A549 (cell line): ENCODE data around the gene HYPK. TPM values are rescaled to one million over a fixed set of nuclear protein-coding genes. Genes with fewer than 3 reads are reported as not detected.

Experiments used
- ATAC-seq, 2 experiments: fragments of 200-7000 bp in 1 of 2; fragments of >200 bp in 1 of 2; cut with Nextera tagmentation in 1 of 2; cut with Tn5 transposase in 1 of 2; 3 replicates each; pipeline versions ENCODE4 v1.8.0 to v1.9.1; 2018 to 2020; ENCODE audit warnings: mild to moderate bottlenecking in 1 of 2, moderate library complexity in 1 of 2
- CTCF ChIA-PET: fragments of 300-600 bp; sonication (Branson Sonifier 250); formaldehyde crosslinking; extraction: SDS; loops from one replicate; lab custom pipeline; 2021; ENCODE audit warnings: antibody characterized with exemption, inconsistent platforms; lab: Yijun Ruan, JAX
- POLR2A ChIA-PET: fragments of 350-600 bp; formaldehyde crosslinking; extraction: SDS; loops from one replicate; lab custom pipeline; 2021; ENCODE audit warnings: antibody characterized with exemption, inconsistent platforms; lab: Yijun Ruan, JAX
- DNase-seq, 2 experiments: peaks; one replicate each; pipeline versions ENCODE4 v3.0.0 to v3.0.0-alpha.2; 2011 to 2016; ENCODE audit warnings: low read depth in 1 of 2, low spot score in 1 of 2
- FAIRE-seq: peaks from 2 replicates; lab custom pipeline; 2011; peaks lifted over from hg19 to GRCh38; lab: Jason Lieb, UNC
- H3K27ac ChIP-seq, 2 experiments: fragments of >200 bp; sonication (Bioruptor Twin); formaldehyde crosslinking; 3 replicates each; pipeline ENCODE4 v1.5.1; 2016 to 2017
- H3K4me1 ChIP-seq: fragments of >200 bp; sonication (Bioruptor Twin); formaldehyde crosslinking; 3 replicates; pipeline ENCODE4 v1.6.1; 2016
- H3K4me2 ChIP-seq: fragments of >200 bp; sonication (Bioruptor Twin); formaldehyde crosslinking; 3 replicates; pipeline ENCODE4 v1.6.1; 2016
- H3K4me3 ChIP-seq: fragments of >200 bp; sonication (Bioruptor Twin); formaldehyde crosslinking; 3 replicates; pipeline ENCODE4 v1.5.1; 2016
- H3K9me3 ChIP-seq: fragments of >200 bp; sonication (Bioruptor Twin); formaldehyde crosslinking; 3 replicates; pipeline ENCODE4 v1.6.1; 2016
- CBX8 ChIP-seq: fragments of 200-600 bp; sonication (generic); IDR thresholded peaks from 2 replicates; pipeline ENCODE4 v1.6.1; 2016
- CEBPB ChIP-seq, 2 experiments: fragments of >200 bp in 1 of 2; sonication (Bioruptor Twin) in 1 of 2; formaldehyde crosslinking in 1 of 2; IDR thresholded peaks; 2 replicates each; pipeline ENCODE4 v1.6.1; 2012 to 2016
- CHD2 ChIP-seq: fragments of 150-350 bp; IDR thresholded peaks from 2 replicates; pipeline ENCODE4 v1.6.1; 2014; ENCODE audit warnings: low read length; ENCODE audit not compliant: partially characterized antibody
- EHF ChIP-seq: fragments of 250-450 bp; sonication (Bioruptor Pico); IDR thresholded peaks from 2 replicates; pipeline ENCODE4 v1.5.0; 2020; ENCODE audit warnings: mild to moderate bottlenecking
- EHMT2 ChIP-seq: fragments of 200-600 bp; sonication (generic); IDR thresholded peaks from 2 replicates; pipeline ENCODE4 v1.6.1; 2016; ENCODE audit warnings: antibody characterized with exemption, low read depth, mild to moderate bottlenecking, moderate library complexity
- EP300 ChIP-seq, 2 experiments: fragments of >200 bp; sonication (Bioruptor Twin); formaldehyde crosslinking; IDR thresholded peaks; 2 replicates in 1 of 2; 3 replicates in 1 of 2; pipeline ENCODE4 v1.6.1; 2016 to 2017
- FOSB ChIP-seq: fragments of 250-450 bp; sonication (Bioruptor Pico); IDR thresholded peaks from 2 replicates; pipeline ENCODE4 v1.5.0; 2020; ENCODE audit warnings: mild to moderate bottlenecking, moderate library complexity
- GATA3 ChIP-seq: IDR thresholded peaks from 2 replicates; pipeline ENCODE4 v1.6.1; 2012; ENCODE audit warnings: borderline replicate concordance
- HEYL ChIP-seq: fragments of 250-450 bp; sonication (Bioruptor Pico); IDR thresholded peaks from 2 replicates; pipeline ENCODE4 v1.8.0; 2021; ENCODE audit warnings: mild to moderate bottlenecking, moderate library complexity
- HOXA7 ChIP-seq: fragments of 250-450 bp; sonication (Bioruptor Pico); IDR thresholded peaks from 2 replicates; pipeline ENCODE4 v1.5.0; 2020; ENCODE audit warnings: mild to moderate bottlenecking, moderate library complexity
- HOXB5 ChIP-seq: fragments of 250-450 bp; sonication (Bioruptor Pico); IDR thresholded peaks from 2 replicates; pipeline ENCODE4 v1.5.0; 2020; ENCODE audit warnings: mild to moderate bottlenecking, moderate library complexity
- JUN ChIP-seq, 2 experiments: fragments of >200 bp; sonication (Bioruptor Twin); formaldehyde crosslinking; IDR thresholded peaks; 2 replicates in 1 of 2; 3 replicates in 1 of 2; pipeline ENCODE4 v1.6.1; 2016 to 2017
- MAZ ChIP-seq: fragments of 150-350 bp; IDR thresholded peaks from 2 replicates; pipeline ENCODE4 v1.6.1; 2014; ENCODE audit warnings: antibody characterized with exemption, low read depth, low read length, borderline replicate concordance
- NPAS2 ChIP-seq: fragments of 250-450 bp; sonication (Bioruptor Pico); IDR thresholded peaks from 2 replicates; pipeline ENCODE4 v1.8.0; 2022; ENCODE audit warnings: mild to moderate bottlenecking, moderate library complexity, borderline replicate concordance
- NR3C1 ChIP-seq: fragments of >200 bp; sonication (Bioruptor Twin); formaldehyde crosslinking; IDR thresholded peaks from 3 replicates; pipeline ENCODE4 v1.6.1; 2017
- RAD21 ChIP-seq, 2 experiments: fragments of >200 bp in 1 of 2; sonication (Bioruptor Twin) in 1 of 2; formaldehyde crosslinking in 1 of 2; IDR thresholded peaks in 1 of 2; conservative IDR thresholded peaks in 1 of 2; 2 replicates in 1 of 2; 3 replicates in 1 of 2; pipeline ENCODE4 v1.6.1; 2012 to 2018; ENCODE audit warnings: inconsistent platforms in 1 of 2
- RNF2 ChIP-seq: fragments of 200-600 bp; sonication (generic); IDR thresholded peaks from 2 replicates; pipeline ENCODE4 v1.6.1; 2016; ENCODE audit warnings: low read depth, mild to moderate bottlenecking, antibody characterized with exemption, moderate library complexity, borderline replicate concordance
- SMC3 ChIP-seq: fragments of >200 bp; sonication (Bioruptor Twin); formaldehyde crosslinking; IDR thresholded peaks from 3 replicates; pipeline ENCODE4 v1.6.1; 2018; ENCODE audit warnings: inconsistent platforms
- ZFP36 ChIP-seq: fragments of 450-650 bp; IDR thresholded peaks from 2 replicates; pipeline ENCODE4 v1.6.1; 2014; ENCODE audit warnings: borderline replicate concordance; ENCODE audit not compliant: partially characterized antibody
- WGBS: methylation state at CpG from one replicate; pipeline ENCODE4 v1.1.6; 2017; ENCODE audit errors: missing lambda C conversion rate; 5-methylcytosine and 5-hydroxymethylcytosine counted together
- polyA plus RNA-seq, 4 experiments: library from polyadenylated mRNA; depleted of rRNA in 3 of 4; stranded (reverse); fragments of >200 nt; fragmentation: RNase III in 1 of 4; extraction: RNeasy Plus Mini Kit Qiagen cat#74134 plus additional on column Dnase treatment in 1 of 4; gene quantifications; 2 replicates in 3 of 4; 3 replicates in 1 of 4; pipeline ENCODE4 v1.2.3, GENCODE V29; 2011 to 2017
- TF ChIP-seq, protein P1 (sequence below): fragments of 250-450 bp; sonication (Bioruptor Pico); IDR thresholded peaks from 2 replicates; pipeline ENCODE4 v1.5.0; 2021; ENCODE audit warnings: mild to moderate bottlenecking, moderate library complexity, borderline replicate concordance
- TF ChIP-seq, protein P2 (sequence below): fragments of 450-650 bp; IDR thresholded peaks from 2 replicates; pipeline ENCODE4 v1.6.1; 2014; ENCODE audit warnings: antibody characterized with exemption
- TF ChIP-seq, protein P3 (sequence below): fragments of >200 bp; sonication (Bioruptor Twin); formaldehyde crosslinking; IDR thresholded peaks from 3 replicates; pipeline ENCODE4 v1.5.1; 2016
- TF ChIP-seq, protein P4 (sequence below): fragments of 200-600 bp; sonication (generic); IDR thresholded peaks from 2 replicates; pipeline ENCODE4 v1.6.1; 2016; ENCODE audit warnings: antibody characterized with exemption, mild to moderate bottlenecking, moderate library complexity
- TF ChIP-seq, protein P5 (sequence below): IDR thresholded peaks from 2 replicates; pipeline ENCODE4 v1.6.1; 2012
- TF ChIP-seq, protein P6 (sequence below): IDR thresholded peaks from 2 replicates; pipeline ENCODE4 v1.6.1; 2012

The HYPK gene
- polyA plus RNA-seq, 2 of the 4 experiments (the other 2 are of a cell fraction): 21.0 to 66.5 TPM

DNA sequence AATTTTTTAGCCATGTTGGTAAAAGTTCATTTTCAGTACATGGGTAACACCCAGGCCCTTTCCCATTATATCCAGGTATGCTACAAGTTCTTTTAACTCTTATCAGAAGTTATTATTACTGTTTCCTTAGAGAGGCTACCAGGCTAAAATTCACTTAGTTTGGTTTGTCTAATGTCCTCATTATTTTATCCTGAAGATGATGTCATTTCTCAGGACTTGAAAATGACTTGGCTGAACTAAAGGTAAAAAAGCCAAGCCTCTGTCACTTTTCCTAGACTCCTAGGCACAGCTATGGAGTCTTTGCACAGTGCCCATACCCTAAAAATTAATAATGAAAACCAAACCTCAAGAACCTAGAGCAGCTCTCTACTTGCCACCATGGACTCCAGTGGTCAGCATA lies 27.8 kb upstream of the HYPK start:
- no peak overlapping the region for H3K4me2 ChIP-seq
- TF ChIP-seq CEBPB (IDR thresholded peaks at IDR 0.05) (no peak), SMC3 (no peak), RNF2 (no peak), HEYL (no peak), GATA3 (no peak), NPAS2 (CRISPR knock-in tag) (no peak), MAZ (no peak), EP300 (IDR thresholded peaks at IDR 0.05) (no peak)
- TF ChIP-seq, protein P1, sequence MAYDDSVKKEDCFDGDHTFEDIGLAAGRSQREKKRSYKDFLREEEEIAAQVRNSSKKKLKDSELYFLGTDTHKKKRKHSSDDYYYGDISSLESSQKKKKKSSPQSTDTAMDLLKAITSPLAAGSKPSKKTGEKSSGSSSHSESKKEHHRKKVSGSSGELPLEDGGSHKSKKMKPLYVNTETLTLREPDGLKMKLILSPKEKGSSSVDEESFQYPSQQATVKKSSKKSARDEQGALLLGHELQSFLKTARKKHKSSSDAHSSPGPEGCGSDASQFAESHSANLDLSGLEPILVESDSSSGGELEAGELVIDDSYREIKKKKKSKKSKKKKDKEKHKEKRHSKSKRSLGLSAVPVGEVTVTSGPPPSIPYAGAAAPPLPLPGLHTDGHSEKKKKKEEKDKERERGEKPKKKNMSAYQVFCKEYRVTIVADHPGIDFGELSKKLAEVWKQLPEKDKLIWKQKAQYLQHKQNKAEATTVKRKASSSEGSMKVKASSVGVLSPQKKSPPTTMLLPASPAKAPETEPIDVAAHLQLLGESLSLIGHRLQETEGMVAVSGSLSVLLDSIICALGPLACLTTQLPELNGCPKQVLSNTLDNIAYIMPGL: no peak
- H3K4me3 ChIP-seq: no peak overlapping the region
- ChIA-PET CTCF (interaction anchor here (1.4 to 1.7 kb wide), 2 partner anchors 17 to 23 kb away, joined by 3 to 4 read pairs; no protein-coding TSS in a partner anchor), POLR2A (no interaction called here)
- H3K4me1 ChIP-seq: 0 out of 3 replicates have a peak, but pooled peaks cover 5% of the 10 kb centered on the region
- no peak for FAIRE-seq
- no peak for DNase-seq
- no peak overlapping the region for H3K27ac ChIP-seq
- no peak for ATAC-seq
- H3K9me3 ChIP-seq: no peaks in the 10 kb centered on the region

DNA sequence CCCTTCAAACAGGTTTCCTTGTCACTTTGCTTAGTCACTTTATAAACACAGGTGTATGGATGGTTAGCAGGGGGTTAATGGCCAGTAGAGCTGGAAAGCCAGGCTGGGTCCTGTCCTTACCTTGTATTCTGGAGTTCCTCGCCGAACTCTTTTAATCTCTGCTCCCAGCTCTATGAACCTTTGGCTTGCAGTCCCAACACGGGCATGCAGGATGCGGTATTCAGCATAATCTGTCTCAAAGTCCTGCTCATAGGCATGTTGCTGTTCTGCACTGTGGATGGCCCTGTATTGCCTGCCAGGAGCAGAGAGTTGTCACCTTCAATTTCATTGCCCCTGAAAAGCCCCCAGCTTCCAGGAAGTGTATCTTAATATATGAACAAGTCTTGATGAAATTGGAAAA lies 26.3 kb upstream of the HYPK start:
- ATAC-seq (no peak), FAIRE-seq (no peak), DNase-seq (no peak)
- Histone ChIP-seq H3K4me3 (no peak overlapping the region), H3K4me2 (no peak overlapping the region), H3K27ac (no peak overlapping the region), H3K9me3 (no peaks in the 10 kb centered on the region), H3K4me1 (0 out of 3 replicates have a peak, but pooled peaks cover 8% of the 10 kb centered on the region)
- WGBS: 90% methylated on average over 4 of the region's 4 CpGs
- ChIA-PET POLR2A (no interaction called here), CTCF (interaction anchor here (0.5 to 0.8 kb wide), 2 partner anchors 15 to 1016 kb away, joined by 4 read pairs; no protein-coding TSS in a partner anchor)
- TF ChIP-seq NR3C1: no peak
- no peak for TF ChIP-seq EHF (CRISPR knock-in tag)
- no peak for TF ChIP-seq ZFP36
- no peak for TF ChIP-seq RAD21 (conservative IDR thresholded peaks at IDR 0.05 in 1 of 2, IDR thresholded peaks at IDR 0.05 in 1 of 2)
- TF ChIP-seq, protein P1: no peak
- no peak for TF ChIP-seq CBX8
- no peak for TF ChIP-seq FOSB (CRISPR knock-in tag)
- TF ChIP-seq HEYL: no peak
- TF ChIP-seq, protein P2, sequence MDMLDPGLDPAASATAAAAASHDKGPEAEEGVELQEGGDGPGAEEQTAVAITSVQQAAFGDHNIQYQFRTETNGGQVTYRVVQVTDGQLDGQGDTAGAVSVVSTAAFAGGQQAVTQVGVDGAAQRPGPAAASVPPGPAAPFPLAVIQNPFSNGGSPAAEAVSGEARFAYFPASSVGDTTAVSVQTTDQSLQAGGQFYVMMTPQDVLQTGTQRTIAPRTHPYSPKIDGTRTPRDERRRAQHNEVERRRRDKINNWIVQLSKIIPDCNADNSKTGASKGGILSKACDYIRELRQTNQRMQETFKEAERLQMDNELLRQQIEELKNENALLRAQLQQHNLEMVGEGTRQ: no peak
- TF ChIP-seq, protein P3, sequence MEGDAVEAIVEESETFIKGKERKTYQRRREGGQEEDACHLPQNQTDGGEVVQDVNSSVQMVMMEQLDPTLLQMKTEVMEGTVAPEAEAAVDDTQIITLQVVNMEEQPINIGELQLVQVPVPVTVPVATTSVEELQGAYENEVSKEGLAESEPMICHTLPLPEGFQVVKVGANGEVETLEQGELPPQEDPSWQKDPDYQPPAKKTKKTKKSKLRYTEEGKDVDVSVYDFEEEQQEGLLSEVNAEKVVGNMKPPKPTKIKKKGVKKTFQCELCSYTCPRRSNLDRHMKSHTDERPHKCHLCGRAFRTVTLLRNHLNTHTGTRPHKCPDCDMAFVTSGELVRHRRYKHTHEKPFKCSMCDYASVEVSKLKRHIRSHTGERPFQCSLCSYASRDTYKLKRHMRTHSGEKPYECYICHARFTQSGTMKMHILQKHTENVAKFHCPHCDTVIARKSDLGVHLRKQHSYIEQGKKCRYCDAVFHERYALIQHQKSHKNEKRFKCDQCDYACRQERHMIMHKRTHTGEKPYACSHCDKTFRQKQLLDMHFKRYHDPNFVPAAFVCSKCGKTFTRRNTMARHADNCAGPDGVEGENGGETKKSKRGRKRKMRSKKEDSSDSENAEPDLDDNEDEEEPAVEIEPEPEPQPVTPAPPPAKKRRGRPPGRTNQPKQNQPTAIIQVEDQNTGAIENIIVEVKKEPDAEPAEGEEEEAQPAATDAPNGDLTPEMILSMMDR: no peak
- TF ChIP-seq, protein P4, sequence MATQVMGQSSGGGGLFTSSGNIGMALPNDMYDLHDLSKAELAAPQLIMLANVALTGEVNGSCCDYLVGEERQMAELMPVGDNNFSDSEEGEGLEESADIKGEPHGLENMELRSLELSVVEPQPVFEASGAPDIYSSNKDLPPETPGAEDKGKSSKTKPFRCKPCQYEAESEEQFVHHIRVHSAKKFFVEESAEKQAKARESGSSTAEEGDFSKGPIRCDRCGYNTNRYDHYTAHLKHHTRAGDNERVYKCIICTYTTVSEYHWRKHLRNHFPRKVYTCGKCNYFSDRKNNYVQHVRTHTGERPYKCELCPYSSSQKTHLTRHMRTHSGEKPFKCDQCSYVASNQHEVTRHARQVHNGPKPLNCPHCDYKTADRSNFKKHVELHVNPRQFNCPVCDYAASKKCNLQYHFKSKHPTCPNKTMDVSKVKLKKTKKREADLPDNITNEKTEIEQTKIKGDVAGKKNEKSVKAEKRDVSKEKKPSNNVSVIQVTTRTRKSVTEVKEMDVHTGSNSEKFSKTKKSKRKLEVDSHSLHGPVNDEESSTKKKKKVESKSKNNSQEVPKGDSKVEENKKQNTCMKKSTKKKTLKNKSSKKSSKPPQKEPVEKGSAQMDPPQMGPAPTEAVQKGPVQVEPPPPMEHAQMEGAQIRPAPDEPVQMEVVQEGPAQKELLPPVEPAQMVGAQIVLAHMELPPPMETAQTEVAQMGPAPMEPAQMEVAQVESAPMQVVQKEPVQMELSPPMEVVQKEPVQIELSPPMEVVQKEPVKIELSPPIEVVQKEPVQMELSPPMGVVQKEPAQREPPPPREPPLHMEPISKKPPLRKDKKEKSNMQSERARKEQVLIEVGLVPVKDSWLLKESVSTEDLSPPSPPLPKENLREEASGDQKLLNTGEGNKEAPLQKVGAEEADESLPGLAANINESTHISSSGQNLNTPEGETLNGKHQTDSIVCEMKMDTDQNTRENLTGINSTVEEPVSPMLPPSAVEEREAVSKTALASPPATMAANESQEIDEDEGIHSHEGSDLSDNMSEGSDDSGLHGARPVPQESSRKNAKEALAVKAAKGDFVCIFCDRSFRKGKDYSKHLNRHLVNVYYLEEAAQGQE: no peak
- TF ChIP-seq HOXA7: no peak
- TF ChIP-seq, protein P5, sequence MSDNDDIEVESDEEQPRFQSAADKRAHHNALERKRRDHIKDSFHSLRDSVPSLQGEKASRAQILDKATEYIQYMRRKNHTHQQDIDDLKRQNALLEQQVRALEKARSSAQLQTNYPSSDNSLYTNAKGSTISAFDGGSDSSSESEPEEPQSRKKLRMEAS: no peak
- no peak for TF ChIP-seq JUN (IDR thresholded peaks at IDR 0.05)
- TF ChIP-seq, protein P6, sequence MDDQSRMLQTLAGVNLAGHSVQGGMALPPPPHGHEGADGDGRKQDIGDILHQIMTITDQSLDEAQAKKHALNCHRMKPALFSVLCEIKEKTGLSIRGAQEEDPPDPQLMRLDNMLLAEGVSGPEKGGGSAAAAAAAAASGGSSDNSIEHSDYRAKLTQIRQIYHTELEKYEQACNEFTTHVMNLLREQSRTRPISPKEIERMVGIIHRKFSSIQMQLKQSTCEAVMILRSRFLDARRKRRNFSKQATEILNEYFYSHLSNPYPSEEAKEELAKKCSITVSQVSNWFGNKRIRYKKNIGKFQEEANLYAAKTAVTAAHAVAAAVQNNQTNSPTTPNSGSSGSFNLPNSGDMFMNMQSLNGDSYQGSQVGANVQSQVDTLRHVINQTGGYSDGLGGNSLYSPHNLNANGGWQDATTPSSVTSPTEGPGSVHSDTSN: no peak
- TF ChIP-seq HOXB5 (CRISPR knock-in tag): no peak
- no peak for TF ChIP-seq EHMT2
- no peak for TF ChIP-seq CHD2
